Measurements from ENCODE around the gene IDH2. TPM values are rescaled to one million over a fixed set of nuclear protein-coding genes. Genes with fewer than 3 reads are reported as not detected.

The IDH2 gene
- total RNA-seq, 1 donor from 2014 or later = 49.1 TPM

DNA sequence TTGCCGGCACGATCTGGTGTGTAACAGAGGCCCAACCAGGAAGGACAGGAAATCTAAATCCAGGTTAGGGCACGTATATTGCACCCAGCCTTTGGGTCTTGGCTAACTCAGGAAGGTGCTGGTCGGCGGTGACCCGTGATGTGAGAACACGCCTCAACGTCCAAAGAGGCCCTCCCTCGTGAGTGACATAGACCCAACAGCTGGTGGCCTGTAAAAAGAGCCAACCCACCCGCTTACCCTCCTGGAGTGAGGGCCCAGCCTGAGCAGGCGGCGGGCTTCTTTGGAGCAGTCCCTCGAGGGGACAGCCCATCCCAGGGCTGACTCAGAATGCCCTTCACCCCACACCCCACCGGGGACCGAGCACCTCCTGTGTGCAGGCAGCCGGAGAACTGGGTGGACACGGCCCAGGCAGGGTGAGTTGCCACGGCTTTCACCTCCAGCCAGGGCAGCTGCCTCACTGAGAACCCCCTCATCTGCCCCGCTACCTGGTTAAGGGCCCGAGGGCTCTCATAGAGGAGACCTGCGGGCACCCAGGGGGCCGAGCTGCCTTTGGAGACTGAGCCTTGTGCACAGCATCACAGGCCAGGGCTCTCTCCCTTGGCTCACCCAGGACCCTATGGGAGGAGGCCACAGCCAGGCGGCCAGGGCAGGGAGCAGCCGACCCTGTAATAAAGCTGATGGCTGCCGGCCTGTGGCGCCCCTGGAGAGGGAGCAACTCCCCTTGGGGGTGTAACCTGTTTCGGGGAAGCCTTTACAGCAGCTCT is 59.3 kb downstream of the IDH2 start:
- POLR2A ChIA-PET = interaction anchor here (0.6 kb wide), 1 partner anchor 8 kb away, joined by 7 read pairs; no protein-coding TSS in a partner anchor
- Mint-ChIP-seq H3K36me3 (ENCODE audit: low read depth) (peaks cover 7% of the 10 kb centered on the region), H3K4me3 (no peak overlapping the region), H3K27me3 (no peaks in the 10 kb centered on the region), H3K4me1 (peaks cover 72% of the 10 kb centered on the region), H3K27ac (no peak overlapping the region), H3K9me3 (no peaks in the 10 kb centered on the region)
- ATAC-seq (ENCODE audit: low read depth) (no peak), DNase-seq (no peak)
- CTCF ChIA-PET = no interaction called here
- intact Hi-C loops (cut with micrococcal nuclease) = no loop called here
- TF ChIP-seq, protein P1, sequence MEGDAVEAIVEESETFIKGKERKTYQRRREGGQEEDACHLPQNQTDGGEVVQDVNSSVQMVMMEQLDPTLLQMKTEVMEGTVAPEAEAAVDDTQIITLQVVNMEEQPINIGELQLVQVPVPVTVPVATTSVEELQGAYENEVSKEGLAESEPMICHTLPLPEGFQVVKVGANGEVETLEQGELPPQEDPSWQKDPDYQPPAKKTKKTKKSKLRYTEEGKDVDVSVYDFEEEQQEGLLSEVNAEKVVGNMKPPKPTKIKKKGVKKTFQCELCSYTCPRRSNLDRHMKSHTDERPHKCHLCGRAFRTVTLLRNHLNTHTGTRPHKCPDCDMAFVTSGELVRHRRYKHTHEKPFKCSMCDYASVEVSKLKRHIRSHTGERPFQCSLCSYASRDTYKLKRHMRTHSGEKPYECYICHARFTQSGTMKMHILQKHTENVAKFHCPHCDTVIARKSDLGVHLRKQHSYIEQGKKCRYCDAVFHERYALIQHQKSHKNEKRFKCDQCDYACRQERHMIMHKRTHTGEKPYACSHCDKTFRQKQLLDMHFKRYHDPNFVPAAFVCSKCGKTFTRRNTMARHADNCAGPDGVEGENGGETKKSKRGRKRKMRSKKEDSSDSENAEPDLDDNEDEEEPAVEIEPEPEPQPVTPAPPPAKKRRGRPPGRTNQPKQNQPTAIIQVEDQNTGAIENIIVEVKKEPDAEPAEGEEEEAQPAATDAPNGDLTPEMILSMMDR (IDR thresholded peaks at IDR 0.05) = no peak

GRCh38 chr15:90042356-90042755 is 59.9 kb downstream of the IDH2 start:
- Mint-ChIP-seq H3K4me3 (no peak overlapping the region), H3K9me3 (no peaks in the 10 kb centered on the region), H3K4me1 (peaks cover 72% of the 10 kb centered on the region), H3K36me3 (ENCODE audit: low read depth) (peaks cover 7% of the 10 kb centered on the region), H3K27ac (no peak overlapping the region), H3K27me3 (no peaks in the 10 kb centered on the region)
- TF ChIP-seq, protein P1 (IDR thresholded peaks at IDR 0.05) = no peak
- intact Hi-C loops (cut with micrococcal nuclease) = no loop called here
- no peak for DNase-seq
- ATAC-seq (ENCODE audit: low read depth) = no peak
- ChIA-PET CTCF (no interaction called here), POLR2A (interaction anchor here (0.6 to 1.2 kb wide), 4 partner anchors 8 to 32 kb away, joined by 3 to 7 read pairs (median 6); no protein-coding TSS in a partner anchor)

DNA sequence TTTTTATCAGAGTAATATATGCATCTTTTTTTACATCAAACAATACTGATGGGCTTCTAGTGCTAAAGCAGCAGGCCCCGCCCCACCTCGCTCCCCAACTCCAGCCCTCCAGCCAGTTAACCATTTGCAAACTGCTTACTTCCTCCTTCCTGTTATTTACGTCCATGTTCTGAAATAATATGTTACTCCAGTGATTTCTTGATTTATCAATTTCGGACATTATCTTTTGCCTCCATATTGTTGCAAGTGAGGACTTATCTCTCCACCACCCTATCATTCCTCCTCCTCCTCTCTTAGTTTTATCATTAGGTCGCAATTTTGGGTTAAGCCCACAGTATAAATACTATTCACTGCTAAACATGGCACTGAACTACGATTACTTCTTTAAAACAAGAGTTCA is 61.6 kb downstream of the IDH2 start:
- TF ChIP-seq, protein P1 (IDR thresholded peaks at IDR 0.05) = no peak
- POLR2A ChIA-PET = interaction anchor here (0.5 kb wide), 1 partner anchor 119 kb away, joined by 3 read pairs; no protein-coding TSS in a partner anchor
- Mint-ChIP-seq H3K4me3 (no peak overlapping the region), H3K4me1 (peaks cover 70% of the 10 kb centered on the region), H3K27me3 (no peaks in the 10 kb centered on the region), H3K36me3 (ENCODE audit: low read depth) (peaks cover 7% of the 10 kb centered on the region), H3K9me3 (no peaks in the 10 kb centered on the region), H3K27ac (no peak overlapping the region)
- intact Hi-C loops (cut with micrococcal nuclease) = no loop called here
- CTCF ChIA-PET = no interaction called here
- DNase-seq (no peak), ATAC-seq (ENCODE audit: low read depth) (no peak)

GRCh38 chr15:90039996-90040395 is 62.3 kb downstream of the IDH2 start:
- DNase-seq = no peak
- intact Hi-C loops (cut with micrococcal nuclease) = no loop called here
- CTCF ChIA-PET = no interaction called here
- Mint-ChIP-seq H3K27ac (peak overlapping the region; percentile 46), H3K36me3 (ENCODE audit: low read depth) (peaks cover 5% of the 10 kb centered on the region), H3K4me3 (no peak overlapping the region), H3K4me1 (peaks cover 70% of the 10 kb centered on the region), H3K27me3 (no peaks in the 10 kb centered on the region), H3K9me3 (no peaks in the 10 kb centered on the region)
- TF ChIP-seq, protein P1 (IDR thresholded peaks at IDR 0.05) = no peak
- POLR2A ChIA-PET = interaction anchor here (0.5 kb wide), 1 partner anchor 119 kb away, joined by 3 read pairs; no protein-coding TSS in a partner anchor
- no peak for ATAC-seq (ENCODE audit: low read depth)

DNA sequence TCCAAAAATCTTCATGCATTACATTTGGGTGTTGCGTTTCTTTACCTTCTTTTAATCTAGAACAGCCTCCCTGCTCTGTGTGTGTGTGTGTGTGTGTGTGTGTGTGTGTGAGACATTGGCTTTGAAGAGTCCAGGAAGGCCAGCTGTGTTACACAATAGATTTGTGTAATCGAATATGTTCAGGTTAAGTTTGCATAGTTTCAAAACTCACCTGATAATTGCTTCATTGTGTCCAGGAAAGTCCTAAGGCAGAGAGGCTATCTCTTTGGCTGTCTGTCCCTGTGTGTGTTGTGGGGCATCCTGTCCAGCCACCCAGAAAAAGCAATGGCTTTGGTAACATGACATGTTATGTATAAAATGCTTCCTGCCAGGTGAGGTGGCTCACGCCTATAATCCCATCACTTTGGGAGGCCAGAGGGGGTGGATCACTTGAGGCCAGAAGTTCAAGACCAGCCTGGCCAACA is 63.6 kb downstream of the IDH2 start:
- DNase-seq (no peak), ATAC-seq (ENCODE audit: low read depth) (peak; percentile 15)
- TF ChIP-seq, protein P1 (IDR thresholded peaks at IDR 0.05) = no peak
- intact Hi-C loops (cut with micrococcal nuclease) = loop anchor here (1.0 kb wide), 2 partner anchors 9 to 21 kb away; no protein-coding TSS in a partner anchor
- POLR2A ChIA-PET = interaction anchor here (0.6 to 2.5 kb wide), 5 partner anchors 9 to 137 kb away, joined by 4 to 11 read pairs (median 4); no protein-coding TSS in a partner anchor
- Mint-ChIP-seq H3K9me3 (no peaks in the 10 kb centered on the region), H3K36me3 (ENCODE audit: low read depth) (peaks cover 2% of the 10 kb centered on the region), H3K4me3 (peak overlapping the region; percentile 17), H3K27me3 (no peaks in the 10 kb centered on the region), H3K4me1 (peaks cover 75% of the 10 kb centered on the region), H3K27ac (peak overlapping the region; percentile 71)
- CTCF ChIA-PET = no interaction called here

All from activated B cell treated with CpG ODN at 0.5 μM for 24 hours (primary cell).